HG03565 (cell line): ENCODE results near the gene MACROD2.
A peak's percentile ranks its signal among the peaks of the same experiment; 100 is the strongest.
"Not testable (repeated sequence)": the region's sequence is repeated elsewhere in the genome, so short reads cannot be mapped to it uniquely, and the experiment has no call there.

Source experiments
- ATAC-seq: cut with Tn5 transposase; IDR thresholded peaks from one replicate; pipeline ENCODE4 v1.9.1; 2021; ENCODE audit warnings: mild to moderate bottlenecking, moderate library complexity; ENCODE audit not compliant: unreplicated experiment

The MACROD2 gene

GRCh38 chr20:14925300-14925699 lies 930.0 kb downstream of the MACROD2 start:
- ATAC-seq, result no peak

GRCh38 chr20:14926436-14926835 lies 931.1 kb downstream of the MACROD2 start:
- not testable (repeated sequence) for ATAC-seq

- ATAC-seq, result no peak
Measured at GRCh38 chr20:14928083-14928482, 932.8 kb downstream of the MACROD2 start.

- ATAC-seq, result no peak
Measured at GRCh38 chr20:14929388-14929787, 934.1 kb downstream of the MACROD2 start.

GRCh38 chr20:14932040-14932439 lies 936.7 kb downstream of the MACROD2 start:
- ATAC-seq, result no peak

- ATAC-seq, result no peak
Measured at GRCh38 chr20:14935285-14935684, 940.0 kb downstream of the MACROD2 start.

- no peak for ATAC-seq
Measured at GRCh38 chr20:14937021-14937420, 941.7 kb downstream of the MACROD2 start.

GRCh38 chr20:14937846-14938245 lies 942.5 kb downstream of the MACROD2 start:
- no peak for ATAC-seq

- no peak for ATAC-seq
Measured at GRCh38 chr20:14947536-14947935, 952.2 kb downstream of the MACROD2 start.

GRCh38 chr20:14947946-14948345 lies 952.6 kb downstream of the MACROD2 start:
- ATAC-seq, result no peak

GRCh38 chr20:14948416-14948815 lies 953.1 kb downstream of the MACROD2 start:
- ATAC-seq, result no peak

GRCh38 chr20:14950633-14951032 lies 955.3 kb downstream of the MACROD2 start:
- no peak for ATAC-seq

GRCh38 chr20:14951105-14951504 lies 955.8 kb downstream of the MACROD2 start:
- ATAC-seq, result peak; percentile 77

- no peak for ATAC-seq
Measured at GRCh38 chr20:14951707-14952418, 956.5 kb downstream of the MACROD2 start.

- ATAC-seq, result no peak
Measured at GRCh38 chr20:14953736-14954135, 958.4 kb downstream of the MACROD2 start.

GRCh38 chr20:14955399-14955798 lies 960.1 kb downstream of the MACROD2 start:
- no peak for ATAC-seq

GRCh38 chr20:14956026-14956425 lies 960.7 kb downstream of the MACROD2 start:
- ATAC-seq, result no peak

- no peak for ATAC-seq
Measured at GRCh38 chr20:14956538-14956937, 961.2 kb downstream of the MACROD2 start.

GRCh38 chr20:14957402-14957801 lies 962.1 kb downstream of the MACROD2 start:
- no peak for ATAC-seq

- ATAC-seq, result no peak
Measured at GRCh38 chr20:14958626-14959025, 963.3 kb downstream of the MACROD2 start.

- no peak for ATAC-seq
Measured at GRCh38 chr20:14959506-14960475, 964.5 kb downstream of the MACROD2 start.

- no peak for ATAC-seq
Measured at GRCh38 chr20:14960831-14961230, 965.5 kb downstream of the MACROD2 start.
